GM21381 (cell line): ENCODE data around the gene LRRC40.
"Not testable (repeated sequence)": the region's sequence is repeated elsewhere in the genome, so short reads cannot be mapped to it uniquely, and the experiment has no call there.

Source experiments
- ATAC-seq: cut with Tn5 transposase; IDR thresholded peaks from one replicate; pipeline ENCODE4 v1.9.1; 2021; ENCODE audit warnings: mild to moderate bottlenecking, moderate library complexity; ENCODE audit not compliant: unreplicated experiment

Gene LRRC40

GRCh38 chr1:70204139-70204538 lies 1.2 kb downstream of the LRRC40 start:
- no peak for ATAC-seq

DNA sequence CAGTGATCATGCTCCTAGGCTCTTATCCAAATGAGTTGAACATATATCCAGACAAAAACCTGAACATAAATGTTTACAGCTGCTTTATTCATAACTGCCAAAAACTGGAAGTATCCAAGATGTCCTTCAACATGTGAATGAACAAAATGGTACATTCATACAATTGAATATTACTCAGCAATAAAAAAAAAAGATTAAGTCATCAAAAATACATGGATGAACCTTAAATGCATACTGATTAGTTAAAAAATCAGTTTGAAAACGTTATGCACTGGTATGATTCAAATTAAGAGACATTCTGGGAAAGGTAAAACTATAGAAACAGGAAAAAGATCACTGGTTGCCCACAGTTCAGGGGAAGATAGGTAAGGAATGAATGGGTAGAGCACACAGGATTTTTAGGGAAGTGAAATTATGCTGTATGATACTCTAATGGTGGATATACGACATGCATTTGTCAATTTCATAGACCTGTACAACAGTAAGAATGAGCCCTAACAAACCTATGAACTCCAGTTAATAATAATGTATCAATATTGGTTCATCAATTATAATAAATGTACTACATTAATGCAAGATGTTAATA lies 3.1 kb downstream of the LRRC40 start:
- no peak for ATAC-seq

- ATAC-seq: no peak
Measured at GRCh38 chr1:70200065-70200464, 5.3 kb downstream of the LRRC40 start.

- ATAC-seq: no peak
Measured at GRCh38 chr1:70196333-70196732, 9.0 kb downstream of the LRRC40 start.

- peak; percentile 91 for ATAC-seq
Measured at GRCh38 chr1:70195342-70195741, 10.0 kb downstream of the LRRC40 start.

DNA sequence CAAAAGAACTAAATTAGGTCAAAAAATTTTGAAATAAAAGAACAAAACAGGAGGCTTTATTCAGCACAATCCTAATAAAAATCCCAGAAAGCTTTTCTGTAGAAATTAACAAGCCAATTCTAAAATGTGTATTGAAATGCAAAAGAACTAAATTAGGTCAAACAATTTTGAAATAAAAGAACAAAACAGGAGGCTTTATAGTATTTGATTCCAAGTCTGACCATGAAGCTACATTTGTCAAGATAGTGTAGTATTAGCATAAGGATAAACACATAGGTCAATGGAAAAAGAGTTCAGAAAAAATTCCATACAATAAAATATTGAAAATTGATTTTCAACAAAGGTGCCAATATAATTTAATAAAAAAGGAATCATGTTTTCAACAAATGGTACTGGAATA lies 10.8 kb downstream of the LRRC40 start:
- no peak for ATAC-seq

GRCh38 chr1:70192446-70192845 lies 12.9 kb downstream of the LRRC40 start:
- ATAC-seq: not testable (repeated sequence)

DNA sequence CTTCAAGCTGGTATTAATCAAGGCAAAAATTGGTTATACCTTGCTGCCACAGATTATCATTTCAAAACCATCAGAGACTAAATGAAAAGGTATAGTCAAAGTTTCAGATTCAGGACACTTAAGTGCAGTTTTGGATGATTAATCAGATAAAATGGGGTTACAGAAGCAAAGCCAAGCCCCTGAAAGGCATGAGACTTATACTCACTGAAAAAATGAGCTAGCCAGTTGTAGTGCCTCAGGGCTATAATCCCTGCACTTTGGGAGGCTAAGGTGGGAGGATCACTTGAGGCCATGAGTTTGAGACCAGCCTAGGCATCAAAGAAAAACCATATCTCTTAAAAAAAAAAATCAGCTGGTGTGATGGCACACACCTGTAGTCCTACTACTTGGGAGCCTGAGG lies 15.2 kb downstream of the LRRC40 start:
- no peak for ATAC-seq

- no peak for ATAC-seq
Measured at GRCh38 chr1:70188522-70188921, 16.9 kb downstream of the LRRC40 start.

GRCh38 chr1:70185181-70185580 lies 20.2 kb downstream of the LRRC40 start:
- ATAC-seq: not testable (repeated sequence)

- no peak for ATAC-seq
Measured at GRCh38 chr1:70171512-70171911, 33.9 kb downstream of the LRRC40 start.

DNA sequence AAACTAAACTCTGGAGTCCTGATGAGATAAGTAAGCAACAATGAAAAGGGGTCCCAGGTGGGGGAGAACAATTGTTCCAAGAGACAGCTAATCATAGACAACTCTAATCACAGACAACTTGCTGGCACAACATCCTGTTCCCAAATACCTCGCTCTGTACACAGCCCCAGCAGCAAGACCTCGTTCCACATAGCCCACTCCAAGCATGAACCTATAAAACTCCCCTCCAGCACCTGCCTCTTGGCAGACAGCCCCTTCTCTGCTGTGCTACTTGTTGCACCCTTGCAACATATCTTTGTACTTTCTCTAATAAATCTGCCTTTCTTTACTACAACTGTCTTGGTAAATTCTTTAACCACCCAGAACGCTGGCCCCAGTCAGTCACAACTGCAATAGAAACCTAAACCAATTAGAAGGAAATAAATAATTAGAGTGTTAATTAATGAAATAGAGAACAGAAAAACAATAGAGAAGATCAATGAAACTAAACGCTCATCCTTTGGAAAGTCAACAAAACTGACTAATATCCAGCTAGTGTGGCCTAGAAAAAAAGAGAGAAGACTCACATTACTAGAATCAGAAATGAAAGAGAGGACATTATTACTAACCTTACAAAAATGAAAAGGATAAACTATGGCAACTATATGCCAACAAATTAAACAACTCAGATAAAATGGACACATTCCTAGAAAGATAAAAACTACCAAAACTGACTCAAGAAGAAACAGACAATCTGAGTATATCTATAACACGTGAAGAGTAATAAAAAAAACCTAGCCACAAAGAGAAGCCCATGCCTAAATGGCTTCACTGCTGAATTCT lies 36.1 kb downstream of the LRRC40 start:
- ATAC-seq: no peak

DNA sequence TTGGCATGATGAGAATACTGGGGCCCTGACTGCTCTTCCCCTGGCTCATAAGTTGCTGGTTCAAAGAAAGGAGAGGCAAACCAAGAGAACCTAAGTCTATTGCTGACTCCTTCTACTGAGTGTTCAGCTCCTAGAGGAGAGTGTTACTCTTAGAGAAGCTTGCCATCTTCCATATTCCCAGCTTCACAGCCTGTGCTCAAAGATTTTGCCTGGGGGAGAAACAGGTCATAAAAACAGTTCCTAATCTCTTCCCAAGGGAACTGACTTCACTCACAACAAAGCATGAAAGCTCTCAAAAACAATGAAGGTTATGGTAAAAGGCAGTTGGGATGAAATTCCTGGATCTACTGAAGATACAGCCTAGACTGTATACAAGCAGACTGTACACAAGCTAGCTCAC lies 37.1 kb downstream of the LRRC40 start:
- no peak for ATAC-seq

DNA sequence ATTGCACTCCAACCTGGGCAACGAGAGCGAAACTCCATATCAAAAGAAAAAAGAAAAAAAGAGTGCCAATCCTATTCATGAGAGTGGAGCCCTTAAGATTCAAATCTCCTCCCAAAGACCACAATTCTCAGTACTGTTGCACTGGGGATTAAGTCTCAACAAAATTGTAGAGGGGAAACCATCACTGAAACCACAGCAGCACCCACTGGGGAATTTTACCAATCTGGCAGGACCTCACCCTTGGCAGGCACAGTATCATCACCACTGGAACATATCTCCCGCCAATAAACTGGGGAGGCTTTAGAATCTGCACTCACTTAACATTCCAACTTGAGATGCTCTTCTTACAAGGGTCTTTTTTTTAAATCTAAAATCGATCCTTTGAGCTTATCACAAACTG lies 41.0 kb downstream of the LRRC40 start:
- ATAC-seq: no peak

DNA sequence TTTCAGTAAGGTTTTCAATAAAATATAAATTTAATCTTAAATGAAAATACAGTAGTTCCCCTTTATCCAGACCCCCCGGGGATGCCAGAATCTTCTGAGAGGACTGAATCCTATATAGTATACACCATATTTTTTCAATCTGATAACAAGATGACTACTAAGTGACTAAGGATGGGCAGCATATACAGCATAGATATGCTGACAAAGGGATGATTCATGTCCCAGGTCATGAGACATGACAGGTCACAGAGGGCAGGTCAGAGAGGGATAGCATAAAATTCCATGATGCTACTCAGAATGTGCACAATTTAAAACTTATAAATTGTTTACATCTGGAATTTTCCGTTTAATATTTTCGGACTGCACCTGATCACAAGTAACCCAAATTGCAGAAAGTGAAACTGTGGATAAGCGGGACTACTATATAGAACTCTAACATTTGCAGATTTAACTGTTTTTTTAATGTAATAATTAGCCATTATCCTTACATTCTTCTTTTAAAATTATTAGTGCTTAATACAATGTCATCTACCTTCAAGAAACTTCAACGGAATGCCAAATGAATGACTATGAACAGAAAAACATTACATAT lies 48.8 kb downstream of the LRRC40 start:
- ATAC-seq: no peak

DNA sequence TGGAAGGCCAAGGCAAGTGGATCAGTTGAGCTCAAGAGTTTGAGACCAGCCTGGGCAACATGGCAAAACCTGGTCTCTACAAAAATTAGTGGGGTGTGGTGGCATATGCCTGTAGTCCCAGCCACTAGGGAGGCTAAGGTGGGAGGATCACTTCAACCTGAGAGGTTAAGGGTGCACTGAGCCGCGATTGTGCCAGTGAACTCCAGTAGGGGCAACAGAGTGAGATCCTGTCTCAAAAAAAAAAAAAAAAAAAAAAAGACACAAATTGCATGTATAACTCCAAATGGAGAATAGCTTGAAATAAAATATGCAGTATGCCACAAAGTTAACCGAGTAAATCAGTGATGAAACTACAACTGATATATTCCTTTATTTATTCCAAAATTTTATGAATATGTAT lies 51.6 kb downstream of the LRRC40 start:
- ATAC-seq: no peak

DNA sequence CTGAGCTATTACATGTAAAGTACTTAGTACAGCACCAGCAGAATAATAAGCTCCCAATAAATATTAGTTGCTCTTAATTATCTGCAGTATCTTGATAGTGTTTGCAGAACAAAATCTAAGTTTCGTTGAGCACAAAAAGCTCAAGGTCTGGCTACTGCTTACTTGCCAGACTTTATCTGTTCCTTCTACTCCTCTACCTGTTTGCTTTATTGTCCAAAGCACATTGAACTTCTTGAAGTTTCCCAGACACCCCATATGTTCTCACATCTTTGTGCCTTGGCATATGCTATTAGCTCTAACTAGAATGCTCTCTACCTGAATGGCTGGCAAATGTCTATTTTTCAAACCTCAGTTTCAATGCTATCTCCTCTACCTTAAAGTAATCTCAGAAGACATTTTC lies 54.9 kb downstream of the LRRC40 start:
- no peak for ATAC-seq

DNA sequence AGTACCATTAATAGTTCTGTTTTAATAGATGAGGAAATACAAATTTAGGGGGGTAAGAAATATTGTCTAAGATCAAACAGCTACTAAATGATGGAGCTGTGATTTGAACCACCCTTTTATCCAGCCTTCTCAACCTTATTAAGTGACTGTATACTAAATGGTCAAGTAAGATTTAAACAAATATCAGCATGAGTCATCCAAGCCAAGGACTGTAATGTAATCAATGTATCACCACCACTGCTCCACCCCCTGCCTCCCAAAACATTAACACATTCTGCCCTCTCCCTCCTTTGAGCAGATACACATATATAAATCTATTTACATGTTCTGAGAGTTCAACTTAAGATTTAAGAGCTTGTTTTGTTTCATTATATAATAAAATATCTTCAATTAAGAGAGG lies 58.9 kb downstream of the LRRC40 start:
- ATAC-seq: no peak

DNA sequence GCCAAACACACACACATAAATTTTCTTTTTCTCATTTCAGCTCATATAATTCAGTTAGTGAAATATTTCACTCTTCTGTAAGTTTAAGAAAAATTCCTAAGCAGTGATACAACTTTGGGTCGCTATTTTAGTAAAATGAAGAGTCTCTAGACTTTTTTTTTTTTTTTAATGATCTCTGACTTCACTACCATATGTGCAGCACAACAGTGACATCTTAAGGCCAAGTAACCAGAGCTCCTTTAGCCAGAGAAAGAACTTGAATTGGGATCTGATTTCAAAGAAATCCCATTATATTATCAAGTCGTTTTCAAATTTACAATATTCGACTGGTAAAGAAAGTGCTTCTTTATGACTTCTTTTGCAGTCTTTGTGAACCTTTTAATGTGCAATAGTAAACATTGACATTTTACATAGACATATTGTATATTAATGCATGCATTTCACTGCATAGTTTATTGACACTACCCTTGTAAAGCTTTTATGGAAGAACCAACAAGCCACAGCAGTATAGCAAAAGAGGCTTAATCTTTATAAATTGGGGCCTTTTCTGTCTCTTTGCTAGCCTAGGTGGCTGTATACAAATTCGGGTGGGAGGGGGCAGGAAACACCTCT lies 62.2 kb downstream of the LRRC40 start:
- no peak for ATAC-seq

GRCh38 chr1:70142075-70142474 lies 63.3 kb downstream of the LRRC40 start:
- ATAC-seq: no peak

- no peak for ATAC-seq
Measured at GRCh38 chr1:70140894-70141293, 64.5 kb downstream of the LRRC40 start.

DNA sequence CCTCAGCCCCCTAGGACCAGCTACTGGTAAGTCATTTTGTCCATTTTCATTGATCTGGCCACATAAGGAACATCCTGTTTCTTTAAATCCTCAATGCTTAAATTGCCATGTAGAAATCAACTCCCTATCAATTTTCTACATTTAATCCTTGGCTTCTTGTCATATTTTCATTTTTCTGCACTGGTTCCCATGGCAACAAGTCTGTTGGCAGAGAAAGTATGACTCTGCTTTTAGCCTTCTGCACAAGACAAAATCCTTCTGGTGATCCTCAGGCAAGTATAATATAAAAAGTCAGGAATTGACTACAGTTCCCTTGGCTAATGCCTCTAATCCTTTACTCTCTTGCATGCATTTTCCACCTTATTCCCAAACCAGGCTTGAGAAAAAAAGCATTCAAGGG lies 65.0 kb downstream of the LRRC40 start:
- ATAC-seq: no peak
